GM12872 (cell line): ENCODE measurements around the gene GLCE.

Experiments used
- CTCF ChIP-seq: IDR thresholded peaks from 3 replicates; pipeline ENCODE4 v1.5.1; 2011; ENCODE audit warnings: low read depth, mild to moderate bottlenecking, low read length, moderate library complexity; ENCODE audit not compliant: insufficient read depth

GLCE gene

GRCh38 chr15:69131362-69132220, 28.8 kb upstream of the GLCE start:
- no peak for TF ChIP-seq CTCF

- no peak for TF ChIP-seq CTCF
These were observed 28.0 kb upstream of the GLCE start for GRCh38 chr15:69132430-69132829.

GRCh38 chr15:69132977-69133861, 27.2 kb upstream of the GLCE start:
- no peak for TF ChIP-seq CTCF

GRCh38 chr15:69133862-69134519, 26.4 kb upstream of the GLCE start:
- no peak for TF ChIP-seq CTCF

- TF ChIP-seq CTCF, result no peak
These were observed 25.6 kb upstream of the GLCE start for GRCh38 chr15:69134791-69135190.

- no peak for TF ChIP-seq CTCF
These were observed 24.9 kb upstream of the GLCE start for GRCh38 chr15:69135499-69135898.

GRCh38 chr15:69138963-69139362, 21.5 kb upstream of the GLCE start:
- TF ChIP-seq CTCF, result no peak
